ENCODE measurements around the gene SPO11. TPM values are rescaled to one million over a fixed set of nuclear protein-coding genes. Genes with fewer than 3 reads are reported as not detected.

The SPO11 gene
- total and polyA plus RNA-seq, 2 donors (not counting 1 experiment from before 2014, with no cell fraction given): not detected

GRCh38 chr20:57317316-57317788, 12.3 kb upstream of the SPO11 start:
- no peak for ATAC-seq (ENCODE audit: low read depth)
- peaks cover 0 to 10% (median 3%) of the 10 kb centered on the region in 4 experiments for H3K27me3 ChIP-seq (replicated peaks in 1 of 4; ENCODE audit: control extremely low read depth in 1 of 4, control insufficient read depth in 3 of 4, insufficient read depth in 4 of 4, low read length in 3 of 4)
- H2AFZ ChIP-seq (ENCODE audit: insufficient read depth, low read depth, low read length, poor library complexity, severe bottlenecking): no peak overlapping the region
- no peak overlapping the region for H3K27ac Mint-ChIP-seq
- H3K4me1 Mint-ChIP-seq: no peaks in the 10 kb centered on the region
- no peak overlapping the region for H3K4me2 ChIP-seq (replicated peaks; ENCODE audit: low read depth, low read length, poor library complexity, severe bottlenecking)
- DNase-seq: no peak
- 93% methylated on average over 6 of the region's 8 CpGs for WGBS (ENCODE audit: insufficient coverage)
- H3K9me3 ChIP-seq (ENCODE audit: control extremely low read depth in 1 of 3, control insufficient read depth in 2 of 3, insufficient read depth in 1 of 3, low read length in 2 of 3): no peaks in the 10 kb centered on the region
- H3K4me3 ChIP-seq (ENCODE audit: control extremely low read depth in 1 of 5, extremely low read depth in 1 of 5, insufficient read depth in 1 of 5, low read depth in 2 of 5, low read length in 4 of 5): no peak overlapping the region
- no peak overlapping the region for H3K9ac ChIP-seq (ENCODE audit: low read length)
- no peaks in the 10 kb centered on the region for H4K20me1 ChIP-seq (ENCODE audit: control insufficient read depth, insufficient read depth, low read length, poor library complexity, severe bottlenecking)
- TF ChIP-seq CTCF (IDR thresholded peaks at IDR 0.05): no peak
- no peak for TF ChIP-seq EZH2 (IDR thresholded peaks at IDR 0.05; ENCODE audit: borderline replicate concordance, insufficient read depth, low read depth, low read length, poor library complexity, severe bottlenecking)
- no peaks in the 10 kb centered on the region for H3K4me1 ChIP-seq (ENCODE audit: control insufficient read depth in 2 of 2, insufficient read depth in 2 of 2, low read length in 2 of 2)
- intact Hi-C loops (cut with micrococcal nuclease): no loop called here
- ChIA-PET CTCF (no interaction called here), POLR2A (no interaction called here)
- H3K79me2 ChIP-seq (ENCODE audit: control insufficient read depth, insufficient read depth, low read length): no peaks in the 10 kb centered on the region
- H3K36me3 ChIP-seq (replicated peaks in 1 of 2; ENCODE audit: control extremely low read depth in 1 of 2, control insufficient read depth in 1 of 2, extremely low read depth in 1 of 2, insufficient read depth in 2 of 2, low read length in 1 of 2): no peaks in the 10 kb centered on the region
- H3K27ac ChIP-seq (ENCODE audit: low read length in 2 of 2): no peak overlapping the region
- peaks cover 43% of the 10 kb centered on the region for H3K27me3 Mint-ChIP-seq
- H3K4me3 Mint-ChIP-seq: no peak overlapping the region
- no peaks in the 10 kb centered on the region for H3K9me3 Mint-ChIP-seq (ENCODE audit: insufficient read depth)

- TF ChIP-seq CTCF (IDR thresholded peaks at IDR 0.05) (no peak), EZH2 (IDR thresholded peaks at IDR 0.05; ENCODE audit: borderline replicate concordance, insufficient read depth, low read depth, low read length, poor library complexity, severe bottlenecking) (no peak)
- intact Hi-C loops (cut with micrococcal nuclease): no loop called here
- no peak overlapping the region for H3K4me3 Mint-ChIP-seq
- Histone ChIP-seq H3K9ac (ENCODE audit: low read length) (no peak overlapping the region), H4K20me1 (ENCODE audit: control insufficient read depth, insufficient read depth, low read length, poor library complexity, severe bottlenecking) (no peaks in the 10 kb centered on the region), H3K4me2 (replicated peaks; ENCODE audit: low read depth, low read length, poor library complexity, severe bottlenecking) (no peak overlapping the region), H3K9me3 (ENCODE audit: control extremely low read depth in 1 of 3, control insufficient read depth in 2 of 3, insufficient read depth in 1 of 3, low read length in 2 of 3) (no peaks in the 10 kb centered on the region), H3K36me3 (replicated peaks in 1 of 2; ENCODE audit: control extremely low read depth in 1 of 2, control insufficient read depth in 1 of 2, extremely low read depth in 1 of 2, insufficient read depth in 2 of 2, low read length in 1 of 2) (no peaks in the 10 kb centered on the region), H3K79me2 (ENCODE audit: control insufficient read depth, insufficient read depth, low read length) (no peaks in the 10 kb centered on the region), H3K4me1 (ENCODE audit: control insufficient read depth in 2 of 2, insufficient read depth in 2 of 2, low read length in 2 of 2) (no peaks in the 10 kb centered on the region), H3K27me3 (replicated peaks in 1 of 4; ENCODE audit: control extremely low read depth in 1 of 4, control insufficient read depth in 3 of 4, insufficient read depth in 4 of 4, low read length in 3 of 4) (peaks cover 0 to 13% (median 5%) of the 10 kb centered on the region in 4 experiments), H2AFZ (ENCODE audit: insufficient read depth, low read depth, low read length, poor library complexity, severe bottlenecking) (no peak overlapping the region), H3K4me3 (ENCODE audit: control extremely low read depth in 1 of 5, extremely low read depth in 1 of 5, insufficient read depth in 1 of 5, low read depth in 2 of 5, low read length in 4 of 5) (no peak overlapping the region), H3K27ac (ENCODE audit: low read length in 2 of 2) (no peak overlapping the region)
- H3K27ac Mint-ChIP-seq: no peak overlapping the region
- CTCF ChIA-PET: no interaction called here
- POLR2A ChIA-PET: no interaction called here
- no peaks in the 10 kb centered on the region for H3K4me1 Mint-ChIP-seq
- WGBS (ENCODE audit: insufficient coverage): 58% methylated on average over 12 of the region's 14 CpGs
- H3K9me3 Mint-ChIP-seq (ENCODE audit: insufficient read depth): no peaks in the 10 kb centered on the region
- no peak for DNase-seq
- H3K27me3 Mint-ChIP-seq: peaks cover 48% of the 10 kb centered on the region
- ATAC-seq (ENCODE audit: low read depth): no peak
Observed at GRCh38 chr20:57317789-57318371, 11.7 kb upstream of the SPO11 start.
